ENCODE data around the gene TMCC1.

DNA sequence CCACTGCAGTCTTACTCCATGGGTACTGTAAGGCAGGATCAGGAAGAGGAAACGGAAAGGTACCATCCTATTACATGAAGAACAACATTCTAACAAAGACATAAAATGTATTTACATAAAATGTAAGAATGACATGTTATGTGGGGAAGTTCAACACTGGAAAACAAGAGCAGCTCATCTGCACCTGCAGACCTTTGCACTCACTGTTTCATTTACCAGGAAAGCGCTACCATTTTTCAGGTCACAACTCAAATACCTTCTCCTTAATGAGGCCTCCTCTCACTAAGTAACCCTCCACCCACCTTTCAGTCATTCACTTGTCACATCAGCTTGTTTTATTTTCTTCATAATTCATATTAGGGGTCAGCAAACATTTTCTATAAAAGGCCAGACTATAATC lies 2.6 kb downstream of the TMCC1 start:
- TF ChIP-seq, protein P1, sequence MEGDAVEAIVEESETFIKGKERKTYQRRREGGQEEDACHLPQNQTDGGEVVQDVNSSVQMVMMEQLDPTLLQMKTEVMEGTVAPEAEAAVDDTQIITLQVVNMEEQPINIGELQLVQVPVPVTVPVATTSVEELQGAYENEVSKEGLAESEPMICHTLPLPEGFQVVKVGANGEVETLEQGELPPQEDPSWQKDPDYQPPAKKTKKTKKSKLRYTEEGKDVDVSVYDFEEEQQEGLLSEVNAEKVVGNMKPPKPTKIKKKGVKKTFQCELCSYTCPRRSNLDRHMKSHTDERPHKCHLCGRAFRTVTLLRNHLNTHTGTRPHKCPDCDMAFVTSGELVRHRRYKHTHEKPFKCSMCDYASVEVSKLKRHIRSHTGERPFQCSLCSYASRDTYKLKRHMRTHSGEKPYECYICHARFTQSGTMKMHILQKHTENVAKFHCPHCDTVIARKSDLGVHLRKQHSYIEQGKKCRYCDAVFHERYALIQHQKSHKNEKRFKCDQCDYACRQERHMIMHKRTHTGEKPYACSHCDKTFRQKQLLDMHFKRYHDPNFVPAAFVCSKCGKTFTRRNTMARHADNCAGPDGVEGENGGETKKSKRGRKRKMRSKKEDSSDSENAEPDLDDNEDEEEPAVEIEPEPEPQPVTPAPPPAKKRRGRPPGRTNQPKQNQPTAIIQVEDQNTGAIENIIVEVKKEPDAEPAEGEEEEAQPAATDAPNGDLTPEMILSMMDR (IDR thresholded peaks at IDR 0.05): no peak
- no peak for TF ChIP-seq ZFX (IDR thresholded peaks at IDR 0.05; ENCODE audit: borderline replicate concordance)

All from 22Rv1 (cell line).